GM10266 (cell line): ENCODE results near the gene BABAM2.

Source experiments
- DNase-seq: peaks from one replicate; pipeline ENCODE4 v3.0.0; 2012; ENCODE audit errors: extremely low spot score
- CTCF ChIP-seq: IDR thresholded peaks from 2 replicates; pipeline ENCODE4 v1.5.1; 2012; ENCODE audit warnings: mild to moderate bottlenecking, low read depth; ENCODE audit not compliant: control insufficient read depth, insufficient read depth; ENCODE audit errors: missing control alignments

The BABAM2 gene

GRCh38 chr2:28234807-28235206 lies 344.3 kb downstream of the BABAM2 start:
- TF ChIP-seq CTCF = no peak
- DNase-seq = no peak

GRCh38 chr2:28239207-28239606 lies 348.7 kb downstream of the BABAM2 start:
- no peak for TF ChIP-seq CTCF
- DNase-seq = no peak

GRCh38 chr2:28240937-28241336 lies 350.4 kb downstream of the BABAM2 start:
- no peak for TF ChIP-seq CTCF
- no peak for DNase-seq

GRCh38 chr2:28247290-28247689 lies 356.8 kb downstream of the BABAM2 start:
- TF ChIP-seq CTCF = no peak
- DNase-seq = no peak

GRCh38 chr2:28247734-28248133 lies 357.2 kb downstream of the BABAM2 start:
- no peak for DNase-seq
- TF ChIP-seq CTCF = no peak

GRCh38 chr2:28248511-28248910 lies 358.0 kb downstream of the BABAM2 start:
- DNase-seq = no peak
- no peak for TF ChIP-seq CTCF

GRCh38 chr2:28250006-28250405 lies 359.5 kb downstream of the BABAM2 start:
- no peak for DNase-seq
- TF ChIP-seq CTCF = no peak
